Thyroid gland (tissue), 4 donors: ENCODE measurements around the gene STOX1. TPM values are rescaled to one million over a fixed set of nuclear protein-coding genes. Genes with fewer than 3 reads are reported as not detected.
"Not testable (repeated sequence)": the region's sequence is repeated elsewhere in the genome, so short reads cannot be mapped to it uniquely, and the experiment has no call there.

Source experiments
- DNase-seq, 2 donors: peaks; one replicate each; pipeline ENCODE4 v3.0.0-alpha.2; 2019
- H3K27ac ChIP-seq, 3 donors: fragments of 200-600 bp; sonication (generic); 1 replicate in 2 of 3; 2 replicates in 1 of 3; pipeline ENCODE4 v1.5.1; 2016 to 2019; ENCODE audit warnings: mild to moderate bottlenecking in 1 of 3, moderate library complexity in 1 of 3
- H3K27me3 ChIP-seq: fragments of 200-600 bp; sonication (generic); one replicate; pipeline ENCODE4 v1.5.1; 2019
- H3K36me3 ChIP-seq, 2 donors: fragments of 200-600 bp; sonication (generic); one replicate each; pipeline ENCODE4 v1.5.1; 2016 to 2019
- H3K4me1 ChIP-seq, 2 donors: fragments of 200-600 bp; sonication (generic); one replicate each; pipeline ENCODE4 v1.5.1; 2017 to 2019
- H3K4me3 ChIP-seq, 3 donors: fragments of 200-600 bp; sonication (generic); replicated peaks in 1 of 3; 1 replicate in 2 of 3; 2 replicates in 1 of 3; pipeline ENCODE4 v1.5.1; 2016; ENCODE audit warnings: mild to moderate bottlenecking in 1 of 3
- H3K9me3 ChIP-seq: fragments of 200-600 bp; sonication (generic); one replicate; pipeline ENCODE4 v1.5.1; 2017
- POLR2A ChIP-seq, 2 donors: fragments of 450-650 bp; IDR thresholded peaks; one replicate each; pipeline ENCODE4 v1.6.1; 2017; ENCODE audit warnings: antibody characterized with exemption in 2 of 2, mild to moderate bottlenecking in 2 of 2, moderate library complexity in 1 of 2
- WGBS, 2 donors: methylation state at CpG; one replicate each; pipeline ENCODE4 v1.1.5; 2017; 5-methylcytosine and 5-hydroxymethylcytosine counted together
- intact Hi-C: fragments of 100-400 bp; cut with DNase I; formaldehyde crosslinking; loops from one replicate; pipeline ENCODE4 v1.15.1; 2023
- total RNA-seq, 4 donors: library from RNA; depleted of rRNA; stranded (reverse); fragments of >200 nt; gene quantifications; one replicate each; pipeline ENCODE4 v1.2.3, GENCODE V29; 2016
- TF ChIP-seq, protein P1 (sequence below), 6 experiments: fragments of 200-600 bp in 3 of 6; fragments of 450-650 bp in 3 of 6; sonication (generic) in 3 of 6; IDR thresholded peaks; one replicate each; pipeline ENCODE4 v1.5.1; 2016 to 2019; ENCODE audit warnings: antibody characterized with exemption in 6 of 6, mild to moderate bottlenecking in 2 of 6, inconsistent platforms in 1 of 6, moderate library complexity in 1 of 6

The STOX1 gene
- total RNA-seq, 4 donors from 2014 or later = 8.5 to 14.9 (median 10.0) TPM

DNA sequence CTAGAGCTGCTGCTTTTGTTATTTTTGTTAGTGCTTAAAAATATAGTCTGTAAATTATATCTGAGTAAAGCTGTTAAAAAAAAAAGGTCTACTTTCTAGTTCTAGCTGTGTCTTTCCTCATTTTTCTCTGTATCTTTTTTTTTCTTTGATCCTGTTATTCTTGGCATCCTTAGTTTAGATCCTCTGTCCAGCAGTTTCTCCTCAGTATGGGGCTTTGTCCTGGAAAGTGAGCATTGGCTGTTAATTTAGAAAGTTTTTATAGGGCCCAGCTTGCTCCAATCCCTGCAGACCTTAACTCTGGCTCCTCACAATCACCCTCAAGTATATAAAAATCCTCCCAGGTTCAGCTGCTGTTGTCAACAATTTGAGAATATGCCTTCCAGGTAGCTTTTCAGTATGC is 97.3 kb downstream of the STOX1 start:
- Histone ChIP-seq H3K4me3 (no peak overlapping the region), H3K9me3 (no peaks in the 10 kb centered on the region), H3K36me3 (peaks cover 0 to 3% of the 10 kb centered on the region in 2 donors), H3K27me3 (no peaks in the 10 kb centered on the region), H3K27ac (no peak overlapping the region), H3K4me1 (peaks cover 0 to 3% of the 10 kb centered on the region in 2 donors)
- TF ChIP-seq POLR2A (IDR thresholded peaks at IDR 0.05) = no peak
- TF ChIP-seq, protein P1, sequence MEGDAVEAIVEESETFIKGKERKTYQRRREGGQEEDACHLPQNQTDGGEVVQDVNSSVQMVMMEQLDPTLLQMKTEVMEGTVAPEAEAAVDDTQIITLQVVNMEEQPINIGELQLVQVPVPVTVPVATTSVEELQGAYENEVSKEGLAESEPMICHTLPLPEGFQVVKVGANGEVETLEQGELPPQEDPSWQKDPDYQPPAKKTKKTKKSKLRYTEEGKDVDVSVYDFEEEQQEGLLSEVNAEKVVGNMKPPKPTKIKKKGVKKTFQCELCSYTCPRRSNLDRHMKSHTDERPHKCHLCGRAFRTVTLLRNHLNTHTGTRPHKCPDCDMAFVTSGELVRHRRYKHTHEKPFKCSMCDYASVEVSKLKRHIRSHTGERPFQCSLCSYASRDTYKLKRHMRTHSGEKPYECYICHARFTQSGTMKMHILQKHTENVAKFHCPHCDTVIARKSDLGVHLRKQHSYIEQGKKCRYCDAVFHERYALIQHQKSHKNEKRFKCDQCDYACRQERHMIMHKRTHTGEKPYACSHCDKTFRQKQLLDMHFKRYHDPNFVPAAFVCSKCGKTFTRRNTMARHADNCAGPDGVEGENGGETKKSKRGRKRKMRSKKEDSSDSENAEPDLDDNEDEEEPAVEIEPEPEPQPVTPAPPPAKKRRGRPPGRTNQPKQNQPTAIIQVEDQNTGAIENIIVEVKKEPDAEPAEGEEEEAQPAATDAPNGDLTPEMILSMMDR (IDR thresholded peaks at IDR 0.05) = no peak
- no peak for DNase-seq
- intact Hi-C loops = no loop called here

DNA sequence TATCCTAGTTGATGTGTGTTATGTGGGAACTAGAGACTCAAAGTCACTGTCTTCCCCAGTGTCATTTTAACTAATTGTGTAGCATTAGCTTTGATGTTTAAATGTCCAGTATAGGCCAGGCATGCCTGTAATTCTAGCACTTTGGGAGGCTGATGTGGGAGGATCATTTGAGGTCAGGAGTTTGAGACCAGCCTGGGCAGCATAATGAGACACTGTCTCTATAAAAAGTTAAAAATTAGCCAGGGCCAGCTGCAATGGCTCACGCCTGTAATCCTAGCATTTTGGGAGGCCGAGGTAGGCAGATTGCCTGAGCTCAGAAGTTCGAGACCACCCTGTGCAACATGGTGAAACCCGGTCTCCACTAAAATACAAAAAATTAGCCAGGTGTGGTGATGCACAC is 98.2 kb downstream of the STOX1 start:
- TF ChIP-seq POLR2A (IDR thresholded peaks at IDR 0.05) = no peak
- TF ChIP-seq, protein P1 (IDR thresholded peaks at IDR 0.05) = no peak
- DNase-seq = no peak
- Histone ChIP-seq H3K4me1 (peaks cover 0 to 3% of the 10 kb centered on the region in 2 donors), H3K27me3 (no peaks in the 10 kb centered on the region), H3K27ac (no peak overlapping the region), H3K36me3 (peaks cover 0 to 4% of the 10 kb centered on the region in 2 donors), H3K9me3 (no peaks in the 10 kb centered on the region), H3K4me3 (no peak overlapping the region)
- intact Hi-C loops = no loop called here
- 96 to 98% methylated on average over 4 of the region's 4 CpGs for WGBS, 2 donors

DNA sequence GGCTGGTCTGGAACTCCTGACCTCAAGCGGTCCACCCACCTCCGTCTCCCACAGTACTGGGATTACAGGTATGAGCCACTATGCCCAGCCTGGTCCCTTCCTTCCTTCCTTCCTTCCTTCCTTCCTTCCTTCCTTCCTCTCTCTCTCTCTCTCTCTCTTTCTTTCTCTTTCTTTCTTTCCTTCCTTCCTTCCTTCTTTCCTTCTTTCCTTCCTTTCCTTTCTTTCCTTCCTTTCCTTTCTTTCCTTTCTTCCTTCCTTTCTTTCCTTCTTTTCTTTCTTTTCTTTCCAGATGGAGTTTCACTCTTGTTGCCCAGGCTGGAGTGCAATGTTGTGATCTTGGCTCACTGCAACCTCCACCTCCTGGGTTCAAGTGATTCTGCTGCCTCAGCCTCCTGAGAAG is 101.8 kb downstream of the STOX1 start:
- H3K27me3 ChIP-seq, H3K4me3 ChIP-seq, H3K36me3 ChIP-seq, intact Hi-C loops, H3K4me1 ChIP-seq, DNase-seq, H3K27ac ChIP-seq, H3K9me3 ChIP-seq: not testable (repeated sequence)
- WGBS, 2 donors = 90 to 98% methylated on average over 2 of the region's 2 CpGs

DNA sequence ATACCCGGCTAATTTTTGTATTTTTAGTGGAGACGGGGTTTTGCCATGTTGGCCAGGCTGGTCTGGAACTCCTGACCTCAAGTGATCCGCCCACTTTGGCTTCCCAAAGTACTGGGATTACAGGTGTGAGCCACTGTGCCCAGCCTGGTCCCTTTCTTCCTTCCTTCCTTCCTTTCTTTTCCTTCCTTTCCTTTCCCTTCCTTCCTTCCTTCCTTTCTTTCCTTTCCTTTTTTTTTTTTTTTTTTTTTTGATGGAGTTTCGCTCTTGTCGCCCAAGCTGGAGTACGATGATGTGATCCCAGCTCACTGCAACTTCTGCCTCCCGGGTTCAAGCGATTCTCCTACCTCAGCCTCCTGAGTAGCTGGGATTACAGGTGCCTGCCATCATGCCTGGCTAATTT is 102.6 kb downstream of the STOX1 start:
- intact Hi-C loops, H3K36me3 ChIP-seq, DNase-seq, H3K9me3 ChIP-seq, H3K27ac ChIP-seq, H3K4me3 ChIP-seq, H3K4me1 ChIP-seq, H3K27me3 ChIP-seq: not testable (repeated sequence)
- 95 to 99% methylated on average over 8 of the region's 8 CpGs for WGBS, 2 donors

DNA sequence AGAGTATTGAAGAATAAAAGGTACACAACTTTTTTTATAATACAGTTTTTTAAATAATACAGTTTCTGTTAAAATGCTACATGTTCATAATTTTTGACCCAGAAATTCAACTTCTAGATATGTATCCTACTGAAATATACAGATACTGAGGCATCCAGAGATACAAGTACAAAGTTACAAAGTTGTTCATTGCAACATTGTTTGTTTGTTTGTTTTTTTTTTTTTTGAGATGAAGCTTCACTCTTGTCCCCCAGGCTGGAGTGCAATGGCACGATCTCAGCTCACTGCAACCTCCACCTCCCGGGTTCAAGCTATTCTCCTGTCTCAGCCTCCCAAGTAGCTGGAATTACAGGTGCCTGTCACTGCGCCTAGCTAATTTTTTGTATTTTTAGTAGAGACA is 105.5 kb downstream of the STOX1 start:
- DNase-seq, H3K27me3 ChIP-seq, H3K4me1 ChIP-seq, H3K9me3 ChIP-seq, H3K27ac ChIP-seq, intact Hi-C loops, H3K4me3 ChIP-seq: not testable (repeated sequence)
- peaks cover 0 to 25% of the 10 kb centered on the region in 2 donors for H3K36me3 ChIP-seq
- WGBS, 2 donors = 94 to 100% methylated on average over 3 of the region's 3 CpGs

DNA sequence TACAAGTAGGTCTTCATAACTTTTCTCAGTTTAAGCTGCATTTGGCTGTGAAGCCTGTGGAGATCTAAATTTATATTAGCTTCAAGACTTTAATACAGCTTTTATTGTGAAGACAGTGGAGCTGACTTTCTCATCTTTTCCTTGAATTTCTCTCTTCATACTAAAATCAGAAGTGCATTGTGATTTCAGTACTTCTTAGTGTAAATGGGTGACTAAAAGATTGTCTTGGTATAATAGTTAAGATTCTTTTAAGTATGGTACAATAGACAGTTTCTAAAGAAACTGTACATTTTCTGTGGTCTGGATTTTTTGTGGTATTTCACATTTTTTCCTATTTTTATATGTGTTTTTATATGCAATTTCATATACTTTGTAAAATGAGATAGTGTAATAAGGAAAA is 107.7 kb downstream of the STOX1 start:
- H3K36me3 ChIP-seq = peaks cover 0 to 25% of the 10 kb centered on the region in 2 donors
- intact Hi-C loops = no loop called here
- H3K4me3 ChIP-seq = no peak overlapping the region
- H3K27ac ChIP-seq = no peak overlapping the region
- no peaks in the 10 kb centered on the region for H3K4me1 ChIP-seq
- no peak for DNase-seq
- TF ChIP-seq, protein P1 (IDR thresholded peaks at IDR 0.05) = no peak
- TF ChIP-seq POLR2A (IDR thresholded peaks at IDR 0.05) = no peak
- no peaks in the 10 kb centered on the region for H3K27me3 ChIP-seq
- H3K9me3 ChIP-seq = no peaks in the 10 kb centered on the region

DNA sequence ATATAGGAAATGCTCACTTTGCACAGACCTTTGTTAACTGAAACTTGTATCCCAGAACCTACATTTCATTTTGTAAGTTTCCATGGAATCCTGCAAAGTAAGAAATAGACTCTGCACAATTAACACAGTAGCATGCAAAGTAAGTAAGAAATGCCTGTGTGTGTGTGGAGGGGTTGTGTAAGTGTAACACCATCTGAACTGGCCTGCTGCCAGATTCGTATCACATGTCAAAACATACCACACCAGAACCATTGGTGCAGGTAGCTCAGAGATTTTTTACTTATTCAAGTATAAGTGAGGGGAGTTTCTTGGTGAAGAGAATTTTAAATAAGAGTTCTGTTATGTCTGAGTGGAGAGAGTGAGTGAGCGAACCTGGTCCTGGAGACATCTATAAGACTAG is 110.8 kb downstream of the STOX1 start:
- no peak overlapping the region for H3K4me3 ChIP-seq
- peaks cover 10 to 25% of the 10 kb centered on the region in 2 donors for H3K36me3 ChIP-seq
- DNase-seq = peak; percentile 55 to 62
- H3K27ac ChIP-seq = no peak overlapping the region
- TF ChIP-seq POLR2A (IDR thresholded peaks at IDR 0.05) = no peak
- TF ChIP-seq, protein P1 (IDR thresholded peaks at IDR 0.05) = no peak
- no peaks in the 10 kb centered on the region for H3K27me3 ChIP-seq
- intact Hi-C loops = no loop called here
- H3K9me3 ChIP-seq = no peaks in the 10 kb centered on the region
- 45 to 46% methylated on average over 2 of the region's 2 CpGs for WGBS, 2 donors
- no peaks in the 10 kb centered on the region for H3K4me1 ChIP-seq
